Activated effector memory CD4-positive, alpha-beta T cell treated with Interleukin-2 at 50 U/mL for 16 hours (primary cell): Measurements from ENCODE around the gene HTR1A.

ENCODE experiments used
- DNase-seq: peaks from one replicate; pipeline ENCODE4 v3.0.0-alpha.2; 2020

Gene HTR1A

DNA sequence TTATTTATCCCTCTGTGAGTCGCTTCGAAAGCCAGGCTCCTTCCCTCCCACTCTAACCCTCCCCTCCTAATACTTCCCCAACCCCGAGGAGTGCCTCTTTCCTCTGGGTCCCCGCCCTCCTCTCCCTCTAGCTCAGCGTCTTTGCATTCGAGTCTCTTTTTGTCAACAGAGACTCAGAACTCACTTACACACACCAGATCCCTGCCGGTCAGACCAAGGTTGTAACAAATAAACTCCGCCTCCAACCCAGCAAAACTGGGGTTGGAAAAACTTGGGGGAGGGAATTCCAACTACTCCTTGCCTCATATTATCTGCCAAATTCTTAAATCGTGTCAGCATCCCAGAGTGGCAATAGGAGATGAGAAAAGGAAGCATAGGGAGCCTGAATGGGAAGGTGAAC, at the start of gene HTR1A:
TSS of gene HTR1A (minus strand) at position 167 of the 400 bp plus-strand sequence. CDS start 726 bp downstream, outside the sequence.
- DNase-seq: no peak

- DNase-seq: no peak
These were observed 41.7 kb upstream of the HTR1A start for GRCh38 chr5:64003966-64004365.

DNA sequence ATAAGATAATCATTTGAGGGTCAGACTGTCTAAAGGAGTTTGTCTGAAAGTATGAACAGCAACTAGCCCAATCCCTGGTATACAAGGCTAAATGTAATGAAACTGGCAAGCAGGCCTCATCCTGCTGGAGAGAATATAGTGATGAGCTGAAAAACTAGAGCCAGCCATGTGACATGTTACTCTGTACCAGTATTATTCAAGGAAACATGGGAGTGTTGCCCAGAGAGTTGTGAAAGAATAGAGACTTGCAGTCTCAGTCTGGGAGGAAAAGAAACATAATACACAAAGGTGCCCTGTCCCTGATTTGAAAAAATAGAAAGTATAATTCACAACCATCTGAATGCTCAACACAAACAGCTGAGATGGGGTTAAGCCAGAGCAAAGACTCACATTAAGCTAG, 37.9 kb upstream of the HTR1A start:
- DNase-seq: no peak

DNA sequence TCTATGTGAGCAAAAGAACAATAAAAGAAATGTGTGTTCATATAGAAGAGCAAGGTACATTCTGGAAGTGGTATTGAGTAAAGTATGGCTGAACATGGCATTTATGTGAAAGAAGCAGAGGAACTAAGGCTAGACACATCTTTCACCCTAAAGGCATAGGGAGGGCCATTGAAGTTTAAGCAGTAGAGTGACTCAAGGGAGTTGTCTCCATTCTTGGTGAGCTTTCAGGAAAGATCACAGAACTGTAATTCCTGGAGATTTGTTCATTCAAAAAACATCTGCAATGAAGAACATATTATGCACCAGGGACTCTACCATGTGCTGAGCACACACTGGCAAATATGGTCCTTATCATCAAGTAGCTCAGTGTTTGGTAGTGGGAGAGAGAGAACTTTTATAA, 24.8 kb upstream of the HTR1A start:
- no peak for DNase-seq

DNA sequence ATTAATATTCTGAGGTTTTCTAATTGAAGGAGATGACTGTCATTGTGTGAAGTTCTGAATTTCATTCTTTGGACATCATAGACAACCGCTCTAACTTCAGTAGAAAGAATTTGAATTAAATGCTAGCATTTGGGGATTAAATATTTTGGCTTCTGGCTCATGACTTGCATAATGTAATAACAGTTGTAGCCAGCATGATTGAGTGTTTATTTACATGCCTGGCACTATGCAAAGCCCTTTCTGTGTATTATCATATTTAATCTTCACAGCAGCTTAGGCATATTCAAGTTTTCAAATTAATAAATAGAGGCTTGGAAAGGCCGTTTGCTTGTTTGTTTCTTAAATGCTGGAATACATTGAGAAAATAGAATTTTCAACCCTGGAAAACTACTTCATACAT, 19.6 kb upstream of the HTR1A start:
- no peak for DNase-seq

GRCh38 chr5:63963926-63964325, 1.7 kb upstream of the HTR1A start:
- no peak for DNase-seq

DNA sequence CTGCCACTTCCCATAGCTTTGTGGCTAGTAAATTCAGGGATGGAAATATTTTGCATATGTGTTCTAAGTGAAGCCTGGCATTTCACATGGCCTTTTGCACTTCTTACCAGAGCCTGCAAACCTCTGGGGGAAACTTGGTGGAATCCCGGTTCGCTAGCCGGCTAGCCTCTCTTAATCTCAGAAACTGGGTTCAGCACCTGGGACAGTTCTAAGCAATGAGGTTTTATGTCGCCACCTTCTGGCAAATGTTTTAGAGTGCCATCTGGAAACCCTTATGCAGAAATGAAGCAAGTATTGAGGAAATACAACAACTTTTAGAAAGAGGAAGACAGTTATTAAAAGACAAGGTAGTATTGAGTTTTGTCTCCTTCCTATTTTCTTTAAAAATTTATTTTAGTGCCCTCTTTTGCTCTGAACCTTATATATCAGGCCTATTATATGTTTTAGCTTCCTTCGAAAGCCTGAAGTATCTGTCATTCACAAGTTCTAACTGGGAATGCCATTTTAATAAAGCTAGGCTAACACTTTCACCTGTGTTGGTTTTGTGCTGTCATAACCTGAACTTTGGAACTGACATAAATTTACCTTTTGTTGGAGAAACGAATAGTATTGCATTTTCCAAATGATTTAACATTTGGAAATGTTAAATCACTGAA, 963 bp upstream of the HTR1A start:
- DNase-seq: no peak

- DNase-seq: no peak
These were observed 565 bp downstream of the HTR1A start for GRCh38 chr5:63961598-63962161.

DNA sequence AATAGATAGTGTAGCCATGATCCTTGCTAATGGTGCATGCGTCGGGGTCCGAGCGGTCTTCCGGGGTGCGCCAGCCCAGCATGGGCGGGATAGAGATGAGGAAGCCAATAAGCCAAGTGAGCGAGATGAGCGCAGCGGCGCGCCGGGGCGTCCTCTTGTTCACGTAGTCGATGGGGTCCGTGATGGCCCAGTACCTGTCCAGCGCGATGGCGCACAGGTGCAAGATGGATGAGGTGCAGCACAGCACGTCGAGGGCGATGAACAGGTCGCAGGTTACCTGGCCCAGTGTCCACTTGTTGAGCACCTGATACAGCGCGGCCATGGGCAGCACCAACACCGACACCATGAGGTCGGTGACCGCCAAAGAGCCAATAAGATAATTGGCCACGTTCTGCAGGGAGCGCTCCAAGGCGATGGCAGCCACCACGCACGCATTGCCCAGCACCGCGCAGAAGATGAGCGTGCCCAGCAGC, 1.1 kb downstream of the HTR1A start:
- no peak for DNase-seq

- no peak for DNase-seq
These were observed 1.6 kb downstream of the HTR1A start for GRCh38 chr5:63960646-63961045.

DNA sequence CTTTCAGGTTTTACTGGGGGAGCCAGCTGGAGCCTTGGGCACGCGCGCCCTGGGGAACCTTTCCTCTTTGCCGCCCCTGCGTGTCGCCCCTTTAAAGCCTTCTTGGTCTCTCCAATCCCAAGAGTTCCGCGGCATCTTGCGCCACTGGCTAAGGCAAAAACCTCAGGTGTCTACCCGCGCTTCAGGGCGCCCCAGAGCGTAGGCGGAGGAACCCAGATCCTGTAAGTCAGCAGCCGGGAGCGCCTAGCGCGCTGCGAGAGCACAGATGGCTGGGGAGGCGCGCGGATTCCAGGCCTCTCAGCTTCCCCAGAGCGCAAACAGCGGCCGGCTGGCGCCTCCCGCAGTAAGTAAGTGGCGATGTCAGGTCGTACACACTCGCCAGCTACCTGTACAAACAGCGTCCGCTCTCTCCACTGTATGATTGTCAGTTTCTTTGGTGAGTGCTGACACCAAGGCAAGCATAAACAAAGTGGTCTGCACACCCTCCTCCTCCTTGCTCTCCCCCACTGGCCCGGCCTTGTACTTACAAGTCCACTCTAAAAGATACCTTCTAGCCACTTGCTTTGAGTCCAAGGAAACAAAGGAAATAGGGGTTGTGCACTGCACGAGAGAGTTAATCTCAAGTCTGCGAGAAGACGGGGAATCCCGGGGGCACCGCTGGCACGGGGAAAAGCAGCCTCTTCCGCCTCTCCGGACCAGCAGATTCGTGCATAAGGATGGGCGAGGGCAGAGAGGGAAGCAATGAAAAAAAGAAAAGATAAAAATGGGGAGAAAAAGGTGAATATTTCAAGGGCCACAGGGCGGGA, 2.9 kb downstream of the HTR1A start:
- no peak for DNase-seq

DNA sequence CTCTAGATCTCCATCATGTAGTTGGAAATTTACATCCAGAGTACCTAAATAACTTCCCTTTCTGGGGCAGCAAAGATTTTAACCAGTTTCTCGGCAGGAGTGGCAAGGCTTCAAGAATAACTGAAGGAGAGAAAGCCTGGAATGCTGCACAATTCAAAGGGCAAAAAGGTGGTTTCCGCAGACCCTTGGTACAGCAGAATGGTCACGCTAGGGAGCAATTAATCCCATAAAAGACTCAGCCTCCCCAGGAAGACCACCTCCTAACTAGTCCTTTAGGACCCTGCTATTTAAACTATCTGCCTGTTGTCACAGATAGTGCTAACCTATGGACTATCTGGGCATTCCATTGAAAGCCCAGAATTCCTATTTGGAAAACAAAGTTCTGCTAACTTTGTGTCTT, 3.6 kb downstream of the HTR1A start:
- DNase-seq: no peak

DNA sequence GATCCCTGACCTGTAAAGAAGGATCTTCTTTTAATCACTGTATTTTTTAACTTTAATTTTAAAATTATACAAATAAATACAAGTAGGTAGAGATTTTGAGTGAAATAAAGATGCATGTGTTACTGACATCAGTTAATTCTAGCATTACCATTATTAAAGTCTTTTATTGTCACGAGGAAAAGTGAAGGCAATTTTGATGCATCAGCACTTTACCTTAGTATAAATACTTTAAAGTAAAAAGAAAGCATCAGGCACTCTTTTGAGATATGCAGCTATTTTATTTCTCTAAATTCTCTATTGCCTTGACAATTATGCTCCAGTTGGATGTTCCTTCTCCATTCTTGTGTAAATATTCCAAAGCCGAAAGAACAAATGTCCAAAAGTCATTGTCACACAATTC, 4.6 kb downstream of the HTR1A start:
- no peak for DNase-seq

DNA sequence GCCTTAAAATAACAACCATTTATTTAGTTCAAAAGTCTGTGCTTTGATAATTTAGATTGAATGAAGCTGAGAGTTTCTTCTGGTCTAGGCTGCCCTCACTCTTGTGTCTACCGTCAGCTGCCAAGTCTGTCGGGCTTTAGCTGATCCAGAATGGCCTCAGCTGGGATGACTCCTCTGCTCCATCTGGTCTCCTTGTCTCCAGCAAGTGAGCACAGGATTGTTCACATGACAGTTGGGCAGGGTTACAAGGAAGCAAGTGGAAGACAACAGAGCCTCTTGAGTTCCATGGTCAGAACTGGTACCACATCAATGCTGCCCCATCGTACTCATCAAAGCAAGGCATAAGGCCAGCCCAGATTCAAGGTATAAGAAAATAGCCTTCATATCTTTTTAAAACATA, 9.0 kb downstream of the HTR1A start:
- no peak for DNase-seq

GRCh38 chr5:63935103-63935502, 27.1 kb downstream of the HTR1A start:
- DNase-seq: no peak

- DNase-seq: no peak
These were observed 30.4 kb downstream of the HTR1A start for GRCh38 chr5:63931836-63932235.

DNA sequence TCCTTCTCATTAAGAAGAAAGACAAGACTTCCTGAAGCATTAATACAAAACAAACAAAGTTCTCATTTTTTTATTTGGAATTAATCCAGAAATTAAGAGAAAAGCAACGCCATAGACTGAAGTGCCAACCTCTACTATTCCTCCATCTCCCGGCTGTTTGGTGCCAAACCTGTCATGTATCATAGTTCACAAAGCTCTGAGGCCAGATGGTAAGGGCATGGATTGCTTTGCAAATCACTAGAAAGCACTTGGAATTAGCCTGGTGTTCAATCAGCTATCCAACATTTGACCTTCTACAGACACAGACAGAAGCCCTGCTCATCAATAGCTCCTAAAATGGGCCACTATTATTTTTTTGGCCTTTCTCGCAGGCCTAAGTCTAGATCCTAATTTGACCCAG, 33.8 kb downstream of the HTR1A start:
- no peak for DNase-seq

GRCh38 chr5:63923914-63924313, 38.3 kb downstream of the HTR1A start:
- no peak for DNase-seq

- no peak for DNase-seq
These were observed 42.3 kb downstream of the HTR1A start for GRCh38 chr5:63919763-63920478.

GRCh38 chr5:63916786-63917185, 45.5 kb downstream of the HTR1A start:
- DNase-seq: no peak

DNA sequence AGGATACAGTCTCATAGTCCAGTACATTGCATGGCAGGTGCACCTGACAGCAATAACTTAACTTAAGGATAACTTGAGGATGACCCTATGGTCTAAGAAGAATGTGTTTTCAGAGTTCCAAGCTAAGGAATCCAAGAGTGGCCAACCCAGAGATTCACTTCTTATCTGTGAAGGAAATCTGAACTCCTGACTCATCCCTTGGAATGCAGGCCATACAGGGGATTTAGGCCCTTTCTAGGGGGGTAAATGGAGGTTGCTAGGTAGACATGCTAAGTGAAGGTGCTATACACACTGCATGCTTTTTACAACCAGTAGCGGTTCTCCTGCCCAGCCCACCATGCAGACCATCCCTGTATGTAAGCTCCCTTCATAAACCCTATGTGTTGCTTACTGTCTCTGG, 50.4 kb downstream of the HTR1A start:
- DNase-seq: no peak
